ENCODE measurements around the gene KIAA1614.

The KIAA1614 gene

DNA sequence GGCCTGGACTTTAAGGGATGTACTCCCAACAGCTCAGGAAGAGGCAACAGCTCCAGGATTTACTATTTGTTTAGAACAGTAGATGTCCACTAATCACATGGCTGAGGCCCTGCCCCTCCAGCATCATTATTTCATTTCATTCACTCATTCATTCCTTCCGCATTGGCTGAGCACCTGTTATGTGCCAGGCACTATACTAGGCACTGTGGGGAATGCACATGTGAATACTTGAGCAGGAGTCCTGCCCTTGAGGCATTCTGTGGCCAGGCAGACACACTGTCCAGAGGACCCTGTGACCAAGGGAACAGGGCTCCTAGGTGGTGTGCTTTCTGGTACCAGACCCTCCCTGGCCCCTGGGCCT is 24.3 kb downstream of the KIAA1614 start:
- Histone ChIP-seq H3K4me2 (ENCODE audit: insufficient read depth, low read length, poor library complexity, severe bottlenecking) (no peak overlapping the region), H3K4me1 (ENCODE audit: control insufficient read depth in 2 of 2, insufficient read depth in 1 of 2, low read depth in 1 of 2, low read length in 2 of 2) (peaks cover 5 to 6% of the 10 kb centered on the region in 2 donors), H3K79me1 (ENCODE audit: low read depth, low read length) (no peaks in the 10 kb centered on the region), H2BK5ac (ENCODE audit: low read length) (no peak overlapping the region), H3K4ac (ENCODE audit: low read length) (no peak overlapping the region), H2BK15ac (ENCODE audit: low read length) (no peak overlapping the region), H3K27ac (replicated peaks; ENCODE audit: low read length) (no peak overlapping the region), H2BK120ac (ENCODE audit: low read depth, low read length) (no peak overlapping the region), H2AK5ac (ENCODE audit: low read depth, low read length) (peak overlapping the region; percentile 63), H4K91ac (ENCODE audit: low read depth, low read length, poor library complexity) (no peak overlapping the region), H4K8ac (ENCODE audit: low read depth, low read length) (no peak overlapping the region), H3K9ac (ENCODE audit: low read depth, low read length, poor library complexity) (no peak overlapping the region), H3K23ac (ENCODE audit: low read depth, low read length, poor library complexity) (no peak overlapping the region), H3K9me3 (replicated peaks in 1 of 2; ENCODE audit: control insufficient read depth in 2 of 2, insufficient read depth in 1 of 2, low read depth in 1 of 2, low read length in 2 of 2) (no peaks in the 10 kb centered on the region), H3K27me3 (ENCODE audit: control insufficient read depth in 3 of 3, insufficient read depth in 3 of 3, low read depth in 1 of 3, low read length in 3 of 3) (no peaks in the 10 kb centered on the region), H2AFZ (ENCODE audit: low read length) (no peak overlapping the region), H3K18ac (ENCODE audit: low read length) (no peak overlapping the region), H3K14ac (ENCODE audit: low read length) (no peak overlapping the region), H3K4me3 (ENCODE audit: low read length in 2 of 2) (no peak overlapping the region), H2BK12ac (ENCODE audit: low read length) (no peak overlapping the region), H3K36me3 (replicated peaks in 1 of 2; ENCODE audit: control insufficient read depth in 2 of 2, insufficient read depth in 2 of 2, low read length in 2 of 2) (no peaks in the 10 kb centered on the region)
- WGBS, 2 donors (ENCODE audit: extremely low coverage in 2 of 2, insufficient read length in 2 of 2, insufficient replicate concordance in 1 of 2): no CpG with 5 or more reads among the region's 1 CpG
- no peak for DNase-seq (ENCODE audit: low spot score)

DNA sequence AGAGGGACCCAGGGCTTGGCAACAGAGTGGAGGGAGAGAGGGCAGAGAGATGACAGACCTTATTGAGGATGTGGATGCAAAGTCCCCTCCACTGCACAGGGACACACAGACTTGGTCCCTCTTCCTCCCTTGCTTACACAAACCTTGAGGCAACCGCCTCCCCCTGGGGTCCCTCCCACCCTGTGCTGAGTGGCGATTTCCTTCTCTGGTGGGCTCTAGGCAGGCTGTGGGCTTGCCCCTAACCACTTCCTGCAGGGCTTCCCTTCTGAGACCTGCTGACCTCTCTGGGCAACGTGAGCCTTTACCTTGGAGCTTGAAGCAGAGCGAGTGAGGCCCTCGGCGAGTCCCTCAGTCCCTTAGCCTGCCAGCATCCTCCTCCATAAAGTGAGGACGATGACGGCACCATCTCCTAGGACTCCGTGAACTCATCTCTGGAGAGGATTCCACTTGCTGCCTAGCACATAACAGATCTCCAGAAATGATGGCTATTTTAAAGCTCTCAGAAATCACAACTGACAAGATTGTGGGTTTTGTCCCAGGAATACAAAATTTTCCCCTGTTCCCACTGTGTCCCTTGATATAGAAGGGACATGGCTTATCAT is 25.0 kb downstream of the KIAA1614 start:
- no peaks in the 10 kb centered on the region for H3K9me3 ChIP-seq (replicated peaks in 1 of 2; ENCODE audit: control insufficient read depth in 2 of 2, insufficient read depth in 1 of 2, low read depth in 1 of 2, low read length in 2 of 2)
- H3K4me3 ChIP-seq (ENCODE audit: low read length in 2 of 2): no peak overlapping the region
- no peak overlapping the region for H3K23ac ChIP-seq (ENCODE audit: low read depth, low read length, poor library complexity)
- no peak overlapping the region for H3K27ac ChIP-seq (replicated peaks; ENCODE audit: low read length)
- H3K14ac ChIP-seq (ENCODE audit: low read length): no peak overlapping the region
- peaks cover 5 to 8% of the 10 kb centered on the region in 2 donors for H3K4me1 ChIP-seq (ENCODE audit: control insufficient read depth in 2 of 2, insufficient read depth in 1 of 2, low read depth in 1 of 2, low read length in 2 of 2)
- peak overlapping the region; percentile 63 for H2AK5ac ChIP-seq (ENCODE audit: low read depth, low read length)
- H2BK15ac ChIP-seq (ENCODE audit: low read length): no peak overlapping the region
- no peak overlapping the region for H3K4me2 ChIP-seq (ENCODE audit: insufficient read depth, low read length, poor library complexity, severe bottlenecking)
- H3K79me1 ChIP-seq (ENCODE audit: low read depth, low read length): no peaks in the 10 kb centered on the region
- no peaks in the 10 kb centered on the region for H3K27me3 ChIP-seq (ENCODE audit: control insufficient read depth in 3 of 3, insufficient read depth in 3 of 3, low read depth in 1 of 3, low read length in 3 of 3)
- no peak overlapping the region for H2BK120ac ChIP-seq (ENCODE audit: low read depth, low read length)
- no peak overlapping the region for H3K9ac ChIP-seq (ENCODE audit: low read depth, low read length, poor library complexity)
- H3K36me3 ChIP-seq (replicated peaks in 1 of 2; ENCODE audit: control insufficient read depth in 2 of 2, insufficient read depth in 2 of 2, low read length in 2 of 2): no peaks in the 10 kb centered on the region
- no peak overlapping the region for H2BK5ac ChIP-seq (ENCODE audit: low read length)
- WGBS, 2 donors (ENCODE audit: extremely low coverage in 2 of 2, insufficient read length in 2 of 2, insufficient replicate concordance in 1 of 2): no CpG with 5 or more reads among the region's 9 CpGs
- no peak overlapping the region for H3K4ac ChIP-seq (ENCODE audit: low read length)
- no peak overlapping the region for H2AFZ ChIP-seq (ENCODE audit: low read length)
- H2BK12ac ChIP-seq (ENCODE audit: low read length): no peak overlapping the region
- peak overlapping the region; percentile 67 for H3K18ac ChIP-seq (ENCODE audit: low read length)
- DNase-seq (ENCODE audit: low spot score): no peak
- no peak overlapping the region for H4K8ac ChIP-seq (ENCODE audit: low read depth, low read length)
- no peak overlapping the region for H4K91ac ChIP-seq (ENCODE audit: low read depth, low read length, poor library complexity)

DNA sequence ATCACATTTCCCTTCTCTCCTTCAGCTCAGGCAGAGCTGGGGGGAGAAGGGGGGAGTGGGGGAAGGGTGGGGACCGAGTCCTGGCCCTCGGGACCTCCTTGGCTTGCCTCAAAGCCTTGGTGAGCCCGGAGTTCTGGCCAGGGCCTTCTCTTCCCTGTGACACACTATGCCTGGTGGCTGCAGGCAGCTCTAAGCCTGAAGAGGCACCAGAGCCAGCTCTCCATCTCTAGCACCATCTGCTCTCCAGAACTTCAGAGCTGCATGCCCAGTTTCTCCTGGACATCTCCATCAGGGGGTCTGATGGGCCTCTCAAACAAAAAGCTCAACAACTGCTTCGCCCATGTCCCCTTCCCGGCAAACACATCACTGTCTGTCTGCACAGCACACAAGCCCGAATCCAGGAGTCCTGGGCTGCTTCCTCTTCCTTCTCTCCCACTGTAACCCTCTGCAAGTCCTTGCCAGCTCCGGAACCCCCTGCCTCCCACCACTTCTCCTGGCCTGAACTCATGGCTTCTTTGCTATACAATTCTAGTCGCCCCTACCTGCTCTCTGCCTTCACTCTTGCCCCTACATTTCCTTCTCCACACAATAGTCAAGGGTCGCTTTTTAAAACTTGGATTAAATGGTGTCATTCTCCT is 26.5 kb downstream of the KIAA1614 start:
- no peak overlapping the region for H3K4me2 ChIP-seq (ENCODE audit: insufficient read depth, low read length, poor library complexity, severe bottlenecking)
- WGBS, 2 donors (ENCODE audit: extremely low coverage in 2 of 2, insufficient read length in 2 of 2, insufficient replicate concordance in 1 of 2): no CpG with 5 or more reads among the region's 9 CpGs
- H4K8ac ChIP-seq (ENCODE audit: low read depth, low read length): no peak overlapping the region
- no peak overlapping the region for H3K23ac ChIP-seq (ENCODE audit: low read depth, low read length, poor library complexity)
- H3K79me1 ChIP-seq (ENCODE audit: low read depth, low read length): no peaks in the 10 kb centered on the region
- no peak overlapping the region for H3K14ac ChIP-seq (ENCODE audit: low read length)
- H3K9ac ChIP-seq (ENCODE audit: low read depth, low read length, poor library complexity): no peak overlapping the region
- no peak for DNase-seq (ENCODE audit: low spot score)
- no peak overlapping the region for H3K27ac ChIP-seq (replicated peaks; ENCODE audit: low read length)
- H4K91ac ChIP-seq (ENCODE audit: low read depth, low read length, poor library complexity): no peak overlapping the region
- no peak overlapping the region for H2AK5ac ChIP-seq (ENCODE audit: low read depth, low read length)
- no peak overlapping the region for H2BK15ac ChIP-seq (ENCODE audit: low read length)
- H3K18ac ChIP-seq (ENCODE audit: low read length): peak overlapping the region; percentile 11
- H3K4me1 ChIP-seq (ENCODE audit: control insufficient read depth in 2 of 2, insufficient read depth in 1 of 2, low read depth in 1 of 2, low read length in 2 of 2): peaks cover 0 to 6% of the 10 kb centered on the region in 2 donors
- no peaks in the 10 kb centered on the region for H3K9me3 ChIP-seq (replicated peaks in 1 of 2; ENCODE audit: control insufficient read depth in 2 of 2, insufficient read depth in 1 of 2, low read depth in 1 of 2, low read length in 2 of 2)
- no peak overlapping the region for H2BK120ac ChIP-seq (ENCODE audit: low read depth, low read length)
- no peak overlapping the region for H3K4ac ChIP-seq (ENCODE audit: low read length)
- H2AFZ ChIP-seq (ENCODE audit: low read length): no peak overlapping the region
- H2BK5ac ChIP-seq (ENCODE audit: low read length): no peak overlapping the region
- no peaks in the 10 kb centered on the region for H3K36me3 ChIP-seq (replicated peaks in 1 of 2; ENCODE audit: control insufficient read depth in 2 of 2, insufficient read depth in 2 of 2, low read length in 2 of 2)
- H3K27me3 ChIP-seq (ENCODE audit: control insufficient read depth in 3 of 3, insufficient read depth in 3 of 3, low read depth in 1 of 3, low read length in 3 of 3): no peaks in the 10 kb centered on the region
- H3K4me3 ChIP-seq (ENCODE audit: low read length in 2 of 2): no peak overlapping the region
- no peak overlapping the region for H2BK12ac ChIP-seq (ENCODE audit: low read length)

DNA sequence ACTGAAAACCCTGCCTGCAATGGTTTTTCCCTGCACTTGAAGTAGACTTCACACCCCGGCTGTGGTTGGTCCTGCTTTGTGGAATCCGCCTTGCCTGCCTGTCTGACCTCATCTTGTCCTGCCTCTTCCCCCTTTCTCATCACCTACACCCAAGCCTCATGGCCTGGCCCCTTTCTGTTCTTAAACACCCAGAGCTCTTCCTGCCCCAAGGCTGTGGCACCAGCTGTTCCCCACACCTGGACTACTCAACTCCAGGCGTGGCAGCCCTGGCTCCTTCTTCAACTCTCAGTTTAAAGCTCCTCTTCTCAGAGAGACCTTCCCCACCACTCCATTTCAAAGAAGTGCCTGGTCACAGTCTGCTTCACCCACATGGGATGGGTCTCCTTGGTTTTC is 27.0 kb downstream of the KIAA1614 start:
- H2BK5ac ChIP-seq (ENCODE audit: low read length): no peak overlapping the region
- no CpG with 5 or more reads among the region's 3 CpGs for WGBS, 2 donors (ENCODE audit: extremely low coverage in 2 of 2, insufficient read length in 2 of 2, insufficient replicate concordance in 1 of 2)
- H3K27ac ChIP-seq (replicated peaks; ENCODE audit: low read length): no peak overlapping the region
- peak overlapping the region; percentile 47 for H3K9ac ChIP-seq (ENCODE audit: low read depth, low read length, poor library complexity)
- H3K79me1 ChIP-seq (ENCODE audit: low read depth, low read length): no peaks in the 10 kb centered on the region
- no peaks in the 10 kb centered on the region for H3K9me3 ChIP-seq (replicated peaks in 1 of 2; ENCODE audit: control insufficient read depth in 2 of 2, insufficient read depth in 1 of 2, low read depth in 1 of 2, low read length in 2 of 2)
- no peak overlapping the region for H4K8ac ChIP-seq (ENCODE audit: low read depth, low read length)
- H2AFZ ChIP-seq (ENCODE audit: low read length): no peak overlapping the region
- no peak overlapping the region for H2BK15ac ChIP-seq (ENCODE audit: low read length)
- H3K18ac ChIP-seq (ENCODE audit: low read length): no peak overlapping the region
- no peak overlapping the region for H3K4ac ChIP-seq (ENCODE audit: low read length)
- H3K4me1 ChIP-seq (ENCODE audit: control insufficient read depth in 2 of 2, insufficient read depth in 1 of 2, low read depth in 1 of 2, low read length in 2 of 2): peaks cover 0 to 6% of the 10 kb centered on the region in 2 donors
- H2AK5ac ChIP-seq (ENCODE audit: low read depth, low read length): no peak overlapping the region
- no peak overlapping the region for H3K4me2 ChIP-seq (ENCODE audit: insufficient read depth, low read length, poor library complexity, severe bottlenecking)
- H3K14ac ChIP-seq (ENCODE audit: low read length): no peak overlapping the region
- no peak for DNase-seq (ENCODE audit: low spot score)
- H3K4me3 ChIP-seq (ENCODE audit: low read length in 2 of 2): peak overlapping the region in 1 of 2 donors; percentile 15
- no peak overlapping the region for H2BK120ac ChIP-seq (ENCODE audit: low read depth, low read length)
- no peak overlapping the region for H3K23ac ChIP-seq (ENCODE audit: low read depth, low read length, poor library complexity)
- peaks cover 0 to 2% of the 10 kb centered on the region in 2 donors for H3K36me3 ChIP-seq (replicated peaks in 1 of 2; ENCODE audit: control insufficient read depth in 2 of 2, insufficient read depth in 2 of 2, low read length in 2 of 2)
- no peak overlapping the region for H4K91ac ChIP-seq (ENCODE audit: low read depth, low read length, poor library complexity)
- no peaks in the 10 kb centered on the region for H3K27me3 ChIP-seq (ENCODE audit: control insufficient read depth in 3 of 3, insufficient read depth in 3 of 3, low read depth in 1 of 3, low read length in 3 of 3)
- no peak overlapping the region for H2BK12ac ChIP-seq (ENCODE audit: low read length)

Measured in neuronal stem cell (in vitro differentiated cells).